Right lobe of liver (tissue), 6 donors: Measurements from ENCODE around the gene STIL. TPM values are rescaled to one million over a fixed set of nuclear protein-coding genes. Genes with fewer than 3 reads are reported as not detected.

ENCODE experiments used
- ATAC-seq, 4 donors: fragments of 200-7000 bp; cut with Tn5 transposase; one replicate each; pipeline ENCODE4 v1.9.1; 2020; ENCODE audit warnings: mild to moderate bottlenecking in 4 of 4, moderate library complexity in 4 of 4
- DNase-seq, 3 donors: peaks; one replicate each; pipeline ENCODE4 v3.0.0-alpha.2; 2020
- H3K27ac ChIP-seq, 3 donors: fragments of 200-600 bp; one replicate each; pipeline ENCODE4 v1.8.0; 2022
- H3K27me3 ChIP-seq, 2 donors: fragments of 200-600 bp; one replicate each; pipeline ENCODE4 v1.8.0; 2022
- H3K36me3 ChIP-seq, 4 donors: fragments of 200-600 bp; sonication (generic) in 1 of 4; one replicate each; pipeline versions ENCODE4 v1.5.1 to v1.8.0; 2017 to 2022; ENCODE audit warnings: control low read depth in 1 of 4
- H3K4me1 ChIP-seq, 4 donors: fragments of 200-600 bp; sonication (generic) in 1 of 4; one replicate each; pipeline versions ENCODE4 v1.5.1 to v1.8.0; 2017 to 2022; ENCODE audit warnings: control low read depth in 1 of 4
- H3K4me3 ChIP-seq, 3 donors: fragments of 200-600 bp; one replicate each; pipeline ENCODE4 v1.8.0; 2022
- H3K9me3 ChIP-seq, 4 donors: fragments of 200-600 bp; sonication (generic) in 1 of 4; one replicate each; pipeline versions ENCODE4 v1.5.1 to v1.8.0; 2017 to 2022; ENCODE audit warnings: control low read depth in 1 of 4
- CTCF ChIP-seq, 4 donors: fragments of 200-600 bp in 3 of 4; fragments of 450-650 bp in 1 of 4; IDR thresholded peaks; one replicate each; pipeline versions ENCODE4 v1.5.1 to v1.8.0; 2016 to 2022; ENCODE audit warnings: antibody characterized with exemption in 4 of 4, mild to moderate bottlenecking in 2 of 4
- POLR2A ChIP-seq: fragments of 450-650 bp; IDR thresholded peaks from one replicate; pipeline ENCODE4 v1.6.1; 2017; ENCODE audit warnings: antibody characterized with exemption, mild to moderate bottlenecking
- WGBS: methylation state at CpG from one replicate; pipeline ENCODE4 v1.1.6; 2018; ENCODE audit warnings: low coverage, low lambda C conversion rate; ENCODE audit not compliant: insufficient coverage; ENCODE audit errors: missing lambda C conversion rate; 5-methylcytosine and 5-hydroxymethylcytosine counted together
- intact Hi-C, 2 donors: fragments of 100-400 bp; cut with DNase I; formaldehyde crosslinking; loops; one replicate each; pipeline versions ENCODE4 v1.11.2 to v1.14.1; 2022
- total RNA-seq, 6 experiments: library from RNA; depleted of rRNA in 2 of 6; stranded (reverse); fragments of >200 nt in 2 of 6; fragmentation: NEBNext Ultra II Directional in 3 of 6; extraction: Animal tissue kit (Norgen Biotek cat#: 25700) in 3 of 6; gene quantifications; one replicate each; pipeline versions ENCODE4 v1.1.0 to v1.2.4, GENCODE V29; 2016 to 2023
- donor health status: DM: no; HTN: yes; CAD: no.
- donor health status: DM: no; HTN: no; CAD: no.
- donor health status: DM: no; HTN: no; CAD: no.
- donor health status: DM: no; HTN: yes; CAD: no.
- donor health status: DM: no; HTN: yes; CAD: no.

The STIL gene
- total RNA-seq, 6 experiments from 2014 or later: 0.61 to 2.5 (median 0.87) TPM

- Histone ChIP-seq H3K4me1 (no peaks in the 10 kb centered on the region), H3K27me3 (no peaks in the 10 kb centered on the region), H3K4me3 (no peak overlapping the region), H3K36me3 (no peaks in the 10 kb centered on the region), H3K27ac (no peak overlapping the region), H3K9me3 (no peaks in the 10 kb centered on the region)
- intact Hi-C loops: no loop called here
- no peak for TF ChIP-seq POLR2A
- no peak for TF ChIP-seq CTCF (IDR thresholded peaks at IDR 0.05)
- ATAC-seq: no peak
- 49% methylated on average over 5 of the region's 5 CpGs for WGBS
- no peak for DNase-seq
Measured at GRCh38 chr1:47238935-47239592, 74.9 kb downstream of the STIL start.

- TF ChIP-seq CTCF (IDR thresholded peaks at IDR 0.05): no peak
- no peak for TF ChIP-seq POLR2A
- peak overlapping the region in 1 of 3 donors; percentile 10 for H3K27ac ChIP-seq
- H3K27me3 ChIP-seq: peaks cover 3 to 25% of the 10 kb centered on the region in 2 donors
- H3K4me1 ChIP-seq: no peaks in the 10 kb centered on the region
- no peaks in the 10 kb centered on the region for H3K9me3 ChIP-seq
- ATAC-seq (no peak), DNase-seq (no peak)
- no peak overlapping the region for H3K4me3 ChIP-seq
- intact Hi-C loops: no loop called here
- H3K36me3 ChIP-seq: no peaks in the 10 kb centered on the region
- 63% methylated on average over 4 of the region's 4 CpGs for WGBS
Measured at GRCh38 chr1:47235806-47236205, 78.1 kb downstream of the STIL start.

DNA sequence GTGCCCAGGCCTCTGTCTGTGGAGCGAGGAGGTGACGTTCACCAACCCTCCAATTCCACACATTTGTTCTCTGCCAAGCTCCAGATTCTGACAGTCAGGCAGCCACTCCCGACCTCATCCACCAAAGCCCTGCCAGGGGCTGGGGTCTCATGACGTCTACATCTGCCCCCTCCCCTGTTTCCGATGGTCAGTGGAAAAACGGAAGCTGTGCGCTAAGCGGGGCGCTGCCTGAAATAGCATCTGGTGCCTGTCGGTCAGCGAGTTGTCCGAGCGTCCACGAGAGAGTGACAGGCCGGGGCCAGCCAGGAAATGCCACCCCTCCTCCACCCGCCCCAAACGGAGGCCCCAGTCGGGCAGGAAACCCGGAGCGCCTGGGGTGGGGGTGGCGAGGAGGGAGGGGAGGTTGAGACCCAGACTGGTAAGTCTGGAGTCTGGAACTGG lies 78.7 kb downstream of the STIL start:
- Histone ChIP-seq H3K4me3 (no peak overlapping the region), H3K27me3 (peaks cover 9 to 30% of the 10 kb centered on the region in 2 donors), H3K36me3 (no peaks in the 10 kb centered on the region), H3K9me3 (no peaks in the 10 kb centered on the region), H3K27ac (peak overlapping the region in 1 of 3 donors; percentile 10), H3K4me1 (no peaks in the 10 kb centered on the region)
- no peak for DNase-seq
- ATAC-seq: peak; percentile 43 to 62 (median 56)
- intact Hi-C loops: no loop called here
- no peak for TF ChIP-seq POLR2A
- TF ChIP-seq CTCF (IDR thresholded peaks at IDR 0.05): no peak
- 7% methylated on average over 3 of the region's 21 CpGs for WGBS

DNA sequence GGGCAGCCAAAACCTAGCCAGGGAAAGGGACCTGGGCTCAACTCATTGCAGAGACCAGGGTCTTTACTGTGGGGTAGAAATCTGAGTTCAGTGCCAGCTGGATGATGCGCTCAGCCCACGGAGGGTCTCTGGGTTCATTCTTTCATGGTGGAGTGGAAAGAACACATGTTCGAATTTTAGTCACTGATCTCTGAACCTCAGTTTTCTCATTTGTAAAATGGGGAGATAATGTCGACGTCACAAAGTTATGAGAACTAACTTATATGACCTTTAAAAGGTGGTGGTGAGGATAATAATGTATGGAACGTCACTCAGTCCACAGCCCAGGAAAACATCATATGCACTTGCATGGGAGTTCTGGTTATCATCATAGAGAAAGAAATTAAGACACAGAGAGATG lies 80.8 kb downstream of the STIL start:
- WGBS: 44% methylated on average over 6 of the region's 6 CpGs
- Histone ChIP-seq H3K36me3 (no peaks in the 10 kb centered on the region), H3K4me1 (no peaks in the 10 kb centered on the region), H3K27ac (no peak overlapping the region), H3K4me3 (no peak overlapping the region), H3K9me3 (no peaks in the 10 kb centered on the region), H3K27me3 (peaks cover 9 to 45% of the 10 kb centered on the region in 2 donors)
- TF ChIP-seq CTCF (IDR thresholded peaks at IDR 0.05): no peak
- TF ChIP-seq POLR2A: no peak
- ATAC-seq (no peak), DNase-seq (no peak)
- intact Hi-C loops: no loop called here
